ENCODE data around the gene STAB2.
"Not testable (repeated sequence)": the region's sequence is repeated elsewhere in the genome, so short reads cannot be mapped to it uniquely, and the experiment has no call there.

Gene STAB2

DNA sequence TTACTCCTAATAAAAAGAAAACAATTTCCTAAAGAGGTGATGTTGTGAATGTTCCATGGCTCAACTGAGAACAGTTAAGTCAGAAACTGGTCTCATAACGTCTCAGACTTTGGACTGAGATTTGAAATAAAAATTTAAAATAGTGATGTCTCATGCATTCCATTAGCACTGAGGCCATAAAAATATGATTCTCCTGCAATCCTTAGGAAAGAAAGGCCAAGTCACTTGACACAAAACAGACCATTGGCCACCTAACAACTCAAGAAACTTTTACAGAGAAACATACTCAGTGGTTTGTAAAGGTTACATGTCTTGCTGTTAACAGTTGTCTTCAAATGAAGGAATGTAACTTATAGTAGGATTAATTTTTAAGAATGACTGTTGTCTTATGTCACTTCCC lies 58.1 kb downstream of the STAB2 start:
- no peaks in the 10 kb centered on the region for H3K36me3 ChIP-seq (ENCODE audit: insufficient read depth, low read length)
- no peak overlapping the region for H3K4me3 ChIP-seq
- H3K9me3 ChIP-seq (ENCODE audit: low read depth, low read length), result no peaks in the 10 kb centered on the region
- TF ChIP-seq FOXP2 (optimal IDR thresholded peaks at IDR 0.05; ENCODE audit: control extremely low read depth, extremely low read length, insufficient read depth) (no peak), EZH2 (IDR thresholded peaks at IDR 0.05) (no peak)
- no peak for DNase-seq (ENCODE audit: low read depth, low spot score)
- H3K9ac ChIP-seq (ENCODE audit: insufficient read length), result no peak overlapping the region
- H3K27ac ChIP-seq, result no peak overlapping the region

DNA sequence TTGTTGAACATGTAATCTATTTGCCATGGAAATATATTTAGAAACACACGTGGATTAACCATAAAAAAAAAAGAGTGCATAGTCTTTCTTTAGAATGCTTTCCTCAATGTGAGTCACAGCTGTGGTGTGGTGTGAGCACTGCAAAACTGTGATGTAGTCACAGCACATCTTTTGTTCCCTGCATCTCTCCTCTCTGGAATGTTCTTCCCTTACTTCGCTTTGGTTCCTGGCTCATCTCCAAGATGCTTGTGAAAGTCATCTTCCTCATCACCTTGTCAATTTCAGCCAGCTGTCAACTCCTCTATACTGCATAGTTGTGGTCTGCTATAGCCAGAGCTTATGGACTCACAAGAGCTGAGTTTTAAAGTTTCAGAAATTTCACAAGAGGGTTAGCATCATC lies 60.2 kb downstream of the STAB2 start:
- no peak overlapping the region for H3K4me3 ChIP-seq
- no peaks in the 10 kb centered on the region for H3K36me3 ChIP-seq (ENCODE audit: insufficient read depth, low read length)
- no peak for DNase-seq (ENCODE audit: low read depth, low spot score)
- no peak overlapping the region for H3K27ac ChIP-seq
- no peaks in the 10 kb centered on the region for H3K9me3 ChIP-seq (ENCODE audit: low read depth, low read length)
- TF ChIP-seq EZH2 (IDR thresholded peaks at IDR 0.05) (no peak), FOXP2 (optimal IDR thresholded peaks at IDR 0.05; ENCODE audit: control extremely low read depth, extremely low read length, insufficient read depth) (no peak), POLR2AphosphoS5 (IDR thresholded peaks at IDR 0.05; ENCODE audit: borderline replicate concordance, low read depth, low read length) (no peak)
- H3K9ac ChIP-seq (ENCODE audit: insufficient read length), result no peak overlapping the region

DNA sequence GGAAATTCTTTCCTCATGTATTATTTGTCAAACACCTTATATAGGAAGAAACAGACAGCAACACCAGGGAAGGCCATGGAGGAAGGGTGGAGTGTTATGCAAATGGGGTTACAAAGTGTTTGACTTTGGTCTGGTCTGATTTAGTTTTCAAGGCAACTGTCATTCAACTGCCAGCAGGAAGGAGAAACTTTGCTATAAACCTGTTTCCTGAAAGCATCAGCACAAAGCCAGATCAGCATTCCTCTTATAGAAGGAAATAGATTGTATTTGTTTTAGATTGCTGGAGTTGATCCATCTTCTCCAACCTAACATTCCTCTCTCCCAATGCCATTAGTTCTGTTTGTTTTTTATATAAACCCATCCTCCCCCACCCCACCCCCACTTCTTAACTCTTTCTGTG lies 65.7 kb downstream of the STAB2 start:
- no peak for DNase-seq (ENCODE audit: low read depth, low spot score)
- TF ChIP-seq FOXP2 (optimal IDR thresholded peaks at IDR 0.05; ENCODE audit: control extremely low read depth, extremely low read length, insufficient read depth) (no peak), POLR2AphosphoS5 (IDR thresholded peaks at IDR 0.05; ENCODE audit: borderline replicate concordance, low read depth, low read length) (no peak), EZH2 (IDR thresholded peaks at IDR 0.05) (no peak)
- no peak overlapping the region for H3K9ac ChIP-seq (ENCODE audit: insufficient read length)
- no peak overlapping the region for H3K27ac ChIP-seq
- no peaks in the 10 kb centered on the region for H3K9me3 ChIP-seq (ENCODE audit: low read depth, low read length)
- H3K4me3 ChIP-seq, result no peak overlapping the region
- H3K36me3 ChIP-seq (ENCODE audit: insufficient read depth, low read length), result no peaks in the 10 kb centered on the region

DNA sequence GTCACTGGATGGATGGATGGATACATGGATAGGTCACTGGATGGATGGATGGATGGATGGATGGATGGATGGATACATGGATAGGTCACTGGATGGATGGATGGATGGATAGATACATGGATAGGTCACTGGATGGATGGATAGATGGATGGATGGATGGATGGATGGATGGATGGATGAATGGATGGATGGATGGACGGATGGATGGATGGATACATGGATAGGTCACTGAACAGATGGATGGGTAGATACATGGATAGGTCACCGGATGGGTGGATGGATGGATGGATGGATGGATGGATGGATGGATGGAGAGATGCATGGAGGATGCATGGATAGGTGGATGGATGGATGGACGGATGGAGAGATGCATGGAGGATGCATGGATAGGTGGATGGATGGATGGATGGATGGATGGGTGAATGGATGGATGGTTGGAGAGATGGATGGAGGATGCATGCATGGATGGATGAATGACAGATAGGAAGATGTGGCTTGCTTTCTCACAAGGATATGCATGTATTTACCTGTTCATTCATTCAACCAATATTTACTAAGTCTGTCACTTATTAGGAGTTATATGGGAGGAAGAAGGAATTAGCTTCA lies 66.6 kb downstream of the STAB2 start:
- not testable (repeated sequence) for H3K9me3 ChIP-seq (ENCODE audit: low read depth, low read length); DNase-seq (ENCODE audit: low read depth, low spot score); H3K4me3 ChIP-seq; H3K36me3 ChIP-seq (ENCODE audit: insufficient read depth, low read length); H3K9ac ChIP-seq (ENCODE audit: insufficient read length); H3K27ac ChIP-seq

DNA sequence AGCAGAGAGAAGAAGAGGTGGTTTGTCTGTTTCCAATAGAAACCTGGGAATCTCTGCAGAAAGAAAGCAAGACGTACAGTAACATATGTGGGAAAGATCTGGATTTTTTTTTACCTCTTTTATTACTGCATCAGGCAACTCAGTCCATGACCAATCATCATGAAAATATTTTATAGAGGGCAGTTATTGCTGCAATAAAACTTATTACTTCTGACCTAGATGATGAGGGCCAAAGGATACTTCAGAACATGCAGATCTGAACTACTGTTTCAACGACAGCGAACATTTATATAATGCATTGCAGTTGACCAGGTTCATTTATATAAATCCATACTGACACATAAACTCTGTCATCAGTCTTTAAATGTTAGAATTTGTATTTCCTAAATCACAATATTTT lies 67.7 kb downstream of the STAB2 start:
- no peak overlapping the region for H3K27ac ChIP-seq
- DNase-seq (ENCODE audit: low read depth, low spot score), result no peak
- H3K9ac ChIP-seq (ENCODE audit: insufficient read length), result no peak overlapping the region
- no peaks in the 10 kb centered on the region for H3K36me3 ChIP-seq (ENCODE audit: insufficient read depth, low read length)
- TF ChIP-seq EZH2 (IDR thresholded peaks at IDR 0.05) (no peak), POLR2AphosphoS5 (IDR thresholded peaks at IDR 0.05; ENCODE audit: borderline replicate concordance, low read depth, low read length) (no peak), FOXP2 (optimal IDR thresholded peaks at IDR 0.05; ENCODE audit: control extremely low read depth, extremely low read length, insufficient read depth) (no peak)
- H3K4me3 ChIP-seq, result no peak overlapping the region
- no peaks in the 10 kb centered on the region for H3K9me3 ChIP-seq (ENCODE audit: low read depth, low read length)

DNA sequence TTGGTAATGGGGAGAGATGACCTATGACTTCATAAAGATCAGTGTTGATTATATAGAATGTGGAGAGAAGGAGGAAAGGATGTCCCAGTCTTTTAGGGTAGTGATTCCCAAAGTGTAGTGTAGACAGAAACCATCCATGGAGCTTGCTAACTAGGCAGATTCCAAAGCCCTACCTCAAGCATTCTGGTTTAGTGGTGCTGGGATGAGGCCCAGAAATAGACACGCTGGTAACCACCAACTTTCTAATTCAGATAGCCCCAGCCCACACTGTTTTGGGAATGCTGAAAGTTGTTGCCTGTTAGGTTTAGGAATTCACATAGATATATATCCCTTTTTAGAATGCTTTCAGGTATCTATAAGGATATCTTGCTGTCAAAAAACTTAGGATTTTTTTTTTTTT lies 69.2 kb downstream of the STAB2 start:
- Histone ChIP-seq H3K27ac (no peak overlapping the region), H3K9me3 (ENCODE audit: low read depth, low read length) (no peaks in the 10 kb centered on the region), H3K4me3 (no peak overlapping the region), H3K36me3 (ENCODE audit: insufficient read depth, low read length) (no peaks in the 10 kb centered on the region), H3K9ac (ENCODE audit: insufficient read length) (no peak overlapping the region)
- DNase-seq (ENCODE audit: low read depth, low spot score), result no peak
- TF ChIP-seq POLR2AphosphoS5 (IDR thresholded peaks at IDR 0.05; ENCODE audit: borderline replicate concordance, low read depth, low read length) (no peak), FOXP2 (optimal IDR thresholded peaks at IDR 0.05; ENCODE audit: control extremely low read depth, extremely low read length, insufficient read depth) (no peak), EZH2 (IDR thresholded peaks at IDR 0.05) (no peak)

DNA sequence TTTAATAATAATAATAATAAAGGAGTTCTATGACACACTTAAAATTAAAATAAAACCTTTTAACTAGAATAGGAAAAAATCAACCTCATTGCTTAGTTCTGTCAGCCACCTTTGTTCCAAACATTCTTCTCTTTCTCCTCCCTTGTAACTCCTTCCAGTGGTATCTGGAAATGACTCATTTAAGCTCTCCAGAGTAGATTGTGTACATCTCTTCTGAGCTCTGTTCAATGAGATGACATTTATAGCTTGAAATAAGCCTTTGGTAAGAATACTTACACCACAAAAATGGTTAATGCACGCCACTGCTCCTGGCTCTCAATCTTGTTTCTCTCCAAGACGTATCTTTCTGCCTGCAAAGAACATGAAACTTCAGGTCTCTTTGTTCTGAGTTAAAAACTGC lies 70.3 kb downstream of the STAB2 start:
- H3K9ac ChIP-seq (ENCODE audit: insufficient read length), result no peak overlapping the region
- no peak overlapping the region for H3K4me3 ChIP-seq
- no peaks in the 10 kb centered on the region for H3K36me3 ChIP-seq (ENCODE audit: insufficient read depth, low read length)
- no peak for TF ChIP-seq FOXP2 (optimal IDR thresholded peaks at IDR 0.05; ENCODE audit: control extremely low read depth, extremely low read length, insufficient read depth)
- no peak for TF ChIP-seq EZH2 (IDR thresholded peaks at IDR 0.05)
- TF ChIP-seq POLR2AphosphoS5 (IDR thresholded peaks at IDR 0.05; ENCODE audit: borderline replicate concordance, low read depth, low read length), result no peak
- no peak overlapping the region for H3K27ac ChIP-seq
- DNase-seq (ENCODE audit: low read depth, low spot score), result no peak
- H3K9me3 ChIP-seq (ENCODE audit: low read depth, low read length), result no peaks in the 10 kb centered on the region

DNA sequence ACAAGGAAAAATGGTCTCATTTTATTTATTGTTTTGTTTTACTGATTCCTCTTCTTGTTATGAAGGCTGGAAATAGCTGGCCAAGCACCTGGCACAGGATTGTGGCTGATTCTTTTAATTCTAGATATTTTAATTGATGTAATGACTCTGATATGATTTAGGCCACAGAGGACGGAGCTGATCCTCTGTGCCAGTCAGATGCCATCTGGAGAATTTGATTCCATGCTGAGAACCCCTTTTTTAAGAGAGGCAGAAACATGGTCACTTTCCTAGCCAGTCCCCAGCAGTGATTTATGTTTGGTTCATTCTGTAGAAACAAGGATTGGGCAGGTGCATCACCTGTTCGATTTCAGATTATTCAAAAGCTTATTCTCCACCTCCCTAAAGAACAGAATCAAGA lies 77.6 kb downstream of the STAB2 start:
- Histone ChIP-seq H3K36me3 (ENCODE audit: insufficient read depth, low read length) (no peaks in the 10 kb centered on the region), H3K9ac (ENCODE audit: insufficient read length) (no peak overlapping the region), H3K4me3 (no peak overlapping the region), H3K27ac (no peak overlapping the region), H3K9me3 (ENCODE audit: low read depth, low read length) (no peaks in the 10 kb centered on the region)
- no peak for DNase-seq (ENCODE audit: low read depth, low spot score)
- TF ChIP-seq FOXP2 (optimal IDR thresholded peaks at IDR 0.05; ENCODE audit: control extremely low read depth, extremely low read length, insufficient read depth) (no peak), EZH2 (IDR thresholded peaks at IDR 0.05) (no peak)

DNA sequence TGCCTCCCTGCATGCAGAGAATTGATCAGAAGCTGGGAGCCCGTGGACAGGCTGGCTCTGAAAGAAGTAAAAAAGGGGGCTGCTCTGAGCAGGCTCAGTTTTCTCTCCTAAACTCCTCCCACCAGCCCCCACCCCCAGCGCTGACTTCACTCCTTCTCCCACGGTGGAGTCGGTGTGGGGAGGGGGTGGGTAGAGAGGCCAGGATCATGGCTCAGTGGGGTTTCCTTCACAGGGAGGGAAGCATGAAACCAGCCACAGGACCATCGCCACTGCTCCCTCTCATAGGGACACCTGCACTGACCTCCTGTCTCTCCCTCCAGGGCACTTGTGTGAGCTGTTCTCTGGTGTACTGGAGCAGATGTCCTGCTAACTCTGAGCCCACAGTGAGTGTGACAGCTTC lies 78.9 kb downstream of the STAB2 start:
- Histone ChIP-seq H3K9me3 (ENCODE audit: low read depth, low read length) (no peaks in the 10 kb centered on the region), H3K9ac (ENCODE audit: insufficient read length) (no peak overlapping the region), H3K4me3 (no peak overlapping the region), H3K36me3 (ENCODE audit: insufficient read depth, low read length) (no peaks in the 10 kb centered on the region), H3K27ac (no peak overlapping the region)
- no peak for DNase-seq (ENCODE audit: low read depth, low spot score)
- TF ChIP-seq FOXP2 (optimal IDR thresholded peaks at IDR 0.05; ENCODE audit: control extremely low read depth, extremely low read length, insufficient read depth), result no peak
